Middle frontal gyrus (tissue), 1 donor: ENCODE data around the gene ANO2.

Experiments used
- DNase-seq: peaks from one replicate; pipeline ENCODE4 v3.0.0-alpha.2; 2015; ENCODE audit warnings: low spot score; ENCODE audit errors: extremely low spot score

The ANO2 gene

GRCh38 chr12:5921027-5921909, 23.8 kb downstream of the ANO2 start:
- no peak for DNase-seq

- DNase-seq: no peak
These were observed 28.2 kb downstream of the ANO2 start for GRCh38 chr12:5916785-5917290.

DNA sequence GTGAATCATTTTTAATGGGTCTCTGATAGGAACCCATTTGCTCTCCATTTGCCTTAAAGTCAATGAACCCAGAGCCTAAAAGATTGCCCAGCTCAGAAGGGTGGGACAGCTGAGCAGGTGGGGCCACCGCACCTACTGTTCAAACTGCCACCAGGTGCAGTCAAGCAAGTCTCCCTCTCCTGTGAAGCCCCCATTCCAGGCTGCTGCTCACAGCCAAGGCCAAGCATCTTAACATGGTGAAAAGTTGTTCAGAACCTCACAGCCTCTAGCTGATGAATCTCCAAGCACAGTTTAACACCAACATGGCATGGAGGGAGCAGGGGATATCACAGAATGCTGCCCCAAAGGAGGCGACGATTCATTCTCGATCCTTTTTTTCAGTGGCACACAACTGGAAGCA, 29.5 kb downstream of the ANO2 start:
- DNase-seq: no peak

DNA sequence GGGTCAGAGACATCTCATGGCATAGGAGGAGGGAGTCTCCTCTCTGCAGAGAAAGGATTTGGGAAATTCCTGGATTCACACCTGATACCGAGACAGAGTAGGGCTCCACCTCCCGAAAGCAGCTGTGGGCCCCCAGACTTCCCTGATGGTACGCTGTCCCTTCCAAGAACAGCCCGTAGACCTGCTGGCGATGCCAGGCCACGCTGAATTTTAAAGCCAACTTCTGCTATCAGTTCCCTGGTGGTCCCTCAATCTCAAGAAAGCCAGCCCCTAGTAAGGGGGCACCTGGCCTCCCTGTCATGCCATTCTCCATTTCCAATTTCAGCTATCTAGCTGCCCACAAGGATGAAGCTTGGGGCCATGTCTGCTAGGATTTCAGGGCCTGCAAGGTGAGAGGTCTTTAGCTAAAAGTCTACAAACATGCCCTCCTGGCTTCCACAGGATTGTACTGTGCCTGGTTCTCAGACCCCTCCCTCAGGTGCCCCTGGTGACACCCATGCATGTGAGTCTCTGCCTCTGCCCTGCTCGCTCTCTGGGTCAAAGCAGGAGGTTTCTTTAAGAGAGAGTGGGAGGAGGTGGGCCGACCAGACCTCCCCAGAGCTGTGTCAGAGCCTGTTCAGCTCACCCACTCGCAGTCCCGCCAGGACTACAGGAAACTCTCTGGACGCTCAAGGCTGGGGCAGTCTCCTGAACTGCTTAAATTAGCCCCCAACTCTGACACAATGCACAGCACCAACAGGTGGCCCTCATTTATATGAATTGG, 30.5 kb downstream of the ANO2 start:
- DNase-seq: no peak

DNA sequence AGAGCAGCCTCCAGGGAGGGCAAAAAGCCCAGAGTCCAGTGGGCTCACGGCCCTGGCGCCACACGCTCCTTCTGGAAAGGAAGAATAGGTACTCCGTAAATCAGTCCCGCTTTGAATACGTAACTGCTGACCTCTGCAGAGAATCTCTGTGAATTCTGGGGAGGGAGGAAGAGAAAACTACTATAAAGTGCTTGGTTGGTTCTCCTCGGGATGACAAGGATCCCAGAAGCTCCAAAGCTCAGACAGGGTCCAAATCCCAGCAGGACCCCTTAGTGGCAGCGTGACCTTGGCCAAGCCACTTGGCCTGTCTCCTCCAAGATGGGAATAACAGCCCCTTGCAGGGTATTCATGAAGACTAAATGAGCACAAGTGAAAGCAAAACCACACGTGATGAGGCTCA, 31.7 kb downstream of the ANO2 start:
- no peak for DNase-seq

DNA sequence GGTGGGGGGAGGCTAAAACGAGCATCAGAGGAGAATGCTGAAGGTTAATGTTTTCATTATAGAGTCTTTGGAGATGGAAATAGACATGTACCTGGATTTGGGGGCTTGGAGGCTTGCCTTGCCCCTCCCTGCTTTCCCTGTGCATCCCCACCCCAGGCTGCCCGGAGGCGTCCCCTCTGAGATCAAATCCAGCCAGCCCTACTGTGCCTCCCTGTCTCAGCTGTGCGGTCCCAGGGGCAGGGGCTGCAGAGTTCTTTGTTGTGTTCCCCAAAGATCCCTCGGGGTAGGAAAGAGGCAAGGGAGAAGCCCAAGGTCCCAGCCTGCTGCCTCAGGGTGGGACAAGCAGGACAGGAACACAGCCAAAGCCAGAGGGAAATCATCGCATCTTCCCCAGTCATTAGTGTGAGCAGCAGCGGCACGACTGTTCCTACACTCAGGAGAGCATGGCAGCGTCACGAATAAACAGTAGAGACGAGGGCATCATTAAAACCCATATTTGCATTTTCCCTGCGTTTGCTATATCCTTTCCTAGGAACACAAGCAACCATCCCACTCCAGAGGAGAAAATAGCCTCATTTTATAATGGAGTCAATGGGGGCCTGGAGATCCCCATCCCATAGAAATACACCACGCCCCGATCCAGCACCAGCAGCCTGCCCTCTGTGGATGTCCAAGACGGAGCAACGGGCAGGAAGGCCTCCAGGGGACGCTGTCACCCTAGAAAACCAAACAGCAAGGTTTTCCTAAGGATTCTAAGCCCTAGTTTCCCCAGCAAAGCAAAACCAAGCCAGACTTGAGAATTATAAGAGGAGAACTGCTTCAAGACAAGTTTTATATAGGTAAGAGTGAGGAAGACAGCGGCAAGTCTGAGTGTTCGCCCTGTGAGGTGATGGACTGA, 32.4 kb downstream of the ANO2 start:
- no peak for DNase-seq

GRCh38 chr12:5912011-5912410, 33.0 kb downstream of the ANO2 start:
- DNase-seq: no peak

DNA sequence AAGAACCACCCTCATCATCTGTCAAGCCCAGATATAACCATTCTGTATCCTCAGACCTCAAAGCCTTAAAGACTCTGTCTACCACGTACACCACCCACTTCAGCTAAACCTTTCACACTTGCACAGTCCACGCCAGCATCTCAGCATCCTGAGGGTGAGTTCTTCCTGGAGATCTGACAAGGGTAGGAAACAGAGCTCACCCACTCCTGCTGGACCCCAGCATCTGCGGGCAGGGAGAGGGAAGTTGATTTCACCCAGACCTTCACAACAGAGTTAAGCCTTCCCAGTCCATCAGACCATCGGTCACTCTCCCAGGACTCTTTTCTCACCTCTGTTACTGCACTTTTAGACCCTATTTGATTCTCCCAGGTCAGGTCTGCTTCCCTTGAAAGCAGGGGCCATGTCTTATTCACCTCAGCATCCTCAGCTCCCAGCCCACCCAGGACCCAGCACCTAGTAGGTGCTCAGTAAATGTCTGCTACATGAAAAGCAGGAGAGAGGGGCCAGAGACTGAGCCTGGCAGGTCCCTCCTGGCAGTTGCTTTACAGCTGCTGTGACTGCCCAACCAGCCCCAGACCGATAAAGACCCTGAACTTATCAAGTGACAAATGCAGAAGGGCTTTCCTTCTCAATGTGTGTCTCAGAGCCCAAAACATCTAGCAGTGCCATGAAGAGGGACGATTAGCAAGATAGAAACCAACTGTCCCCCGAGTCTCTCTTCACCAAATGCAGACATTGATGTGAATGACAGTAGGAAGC, 34.1 kb downstream of the ANO2 start:
- no peak for DNase-seq

GRCh38 chr12:5909560-5909959, 35.5 kb downstream of the ANO2 start:
- no peak for DNase-seq

- no peak for DNase-seq
These were observed 36.8 kb downstream of the ANO2 start for GRCh38 chr12:5908251-5908650.

DNA sequence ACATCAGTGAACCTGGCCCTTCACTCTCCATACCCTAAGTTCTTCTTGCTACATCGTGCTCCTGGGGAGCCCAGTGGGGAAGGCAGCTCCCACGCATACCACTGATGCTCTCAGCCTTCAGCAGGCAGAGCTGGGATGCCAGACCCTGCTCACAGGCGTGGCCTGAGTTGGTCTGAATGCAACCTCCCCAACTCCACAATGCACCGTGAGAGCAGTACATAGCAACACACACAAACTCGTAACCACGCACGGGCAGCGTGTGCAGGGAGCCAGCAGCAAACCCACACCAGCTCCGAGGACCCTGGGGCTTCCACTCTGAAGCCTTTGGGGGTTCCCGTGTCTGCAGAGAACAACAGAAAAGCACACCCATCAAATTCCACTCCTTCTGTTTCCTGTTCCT, 37.3 kb downstream of the ANO2 start:
- no peak for DNase-seq

GRCh38 chr12:5905757-5906156, 39.3 kb downstream of the ANO2 start:
- DNase-seq: no peak

DNA sequence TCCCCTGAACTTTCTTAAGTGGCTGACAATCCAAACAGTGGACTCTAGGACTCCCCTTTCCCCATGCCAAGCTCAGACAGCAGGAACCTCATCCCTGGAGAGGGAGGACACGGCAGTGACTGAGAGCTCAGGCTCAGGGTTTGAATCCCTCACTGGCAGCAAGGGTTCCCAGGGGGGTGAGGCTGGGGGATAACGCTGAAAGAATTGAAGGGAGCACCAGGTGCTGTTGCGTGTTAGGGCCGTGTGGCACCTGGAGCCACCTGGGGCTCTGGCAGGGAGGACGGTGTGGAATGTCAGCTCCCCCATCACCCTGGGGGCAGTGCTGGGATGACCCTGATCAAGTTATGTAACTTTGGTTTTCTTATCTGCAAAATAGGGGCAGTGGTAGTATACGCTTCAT, 40.1 kb downstream of the ANO2 start:
- DNase-seq: no peak

DNA sequence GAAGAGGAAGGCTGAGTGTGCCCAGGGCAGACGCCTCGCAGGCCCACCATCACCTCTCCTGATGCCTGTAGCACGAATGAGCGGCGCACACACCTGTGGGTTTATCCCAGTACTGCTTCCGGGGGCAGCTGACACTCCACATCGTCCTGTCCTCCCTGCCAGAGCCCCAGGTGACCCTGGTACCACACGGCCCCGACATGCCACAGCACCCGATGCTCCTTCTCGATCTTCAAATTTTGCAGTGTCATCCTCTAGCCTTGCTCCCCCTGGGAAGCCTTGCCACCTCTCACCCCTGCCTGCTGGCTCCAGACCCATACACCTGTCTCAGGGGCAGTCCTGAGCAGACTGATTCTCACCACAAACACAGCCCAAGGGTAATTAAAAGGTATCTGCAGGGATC, 40.6 kb downstream of the ANO2 start:
- DNase-seq: no peak

GRCh38 chr12:5902736-5903135, 42.3 kb downstream of the ANO2 start:
- DNase-seq: no peak

GRCh38 chr12:5901416-5901815, 43.6 kb downstream of the ANO2 start:
- DNase-seq: no peak

- DNase-seq: no peak
These were observed 44.4 kb downstream of the ANO2 start for GRCh38 chr12:5900533-5901205.

DNA sequence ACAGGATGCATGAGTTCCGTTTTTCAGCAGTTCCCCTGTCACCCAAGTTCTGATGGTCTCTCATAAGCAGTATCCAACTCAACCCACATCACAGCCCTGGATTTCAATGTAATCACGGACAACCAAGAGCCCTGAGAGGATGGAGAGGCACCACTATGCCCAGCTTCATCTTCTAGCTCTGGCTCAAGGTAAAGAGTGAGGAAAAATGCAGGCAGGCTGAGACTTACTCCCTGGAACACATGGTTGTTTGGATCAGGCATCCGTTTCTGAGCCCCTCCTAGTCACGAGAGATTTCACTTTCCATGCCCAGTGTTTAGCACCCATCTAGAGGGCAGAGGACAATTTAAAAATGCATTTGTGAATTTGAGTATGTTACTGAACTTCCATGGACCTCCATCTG, 45.0 kb downstream of the ANO2 start:
- DNase-seq: no peak

DNA sequence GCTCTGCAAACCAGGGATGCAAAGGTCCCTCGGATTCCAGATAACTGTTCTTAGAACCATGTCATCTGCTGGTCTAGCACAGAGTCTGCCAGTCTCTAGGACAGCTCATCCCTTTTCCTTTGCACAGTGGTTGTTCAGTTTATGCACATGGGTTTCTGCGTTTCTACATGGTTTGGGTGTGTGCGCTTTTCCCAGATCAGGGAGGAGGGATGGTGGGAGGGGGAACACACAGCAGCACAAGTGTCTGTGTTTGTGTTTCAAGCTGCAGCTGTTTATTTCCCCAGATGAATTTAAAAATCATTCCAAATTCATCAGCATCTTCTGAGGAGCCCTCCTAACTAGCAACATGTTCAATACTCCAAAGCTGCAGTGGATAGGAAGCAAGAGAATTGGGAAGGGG, 45.4 kb downstream of the ANO2 start:
- no peak for DNase-seq

DNA sequence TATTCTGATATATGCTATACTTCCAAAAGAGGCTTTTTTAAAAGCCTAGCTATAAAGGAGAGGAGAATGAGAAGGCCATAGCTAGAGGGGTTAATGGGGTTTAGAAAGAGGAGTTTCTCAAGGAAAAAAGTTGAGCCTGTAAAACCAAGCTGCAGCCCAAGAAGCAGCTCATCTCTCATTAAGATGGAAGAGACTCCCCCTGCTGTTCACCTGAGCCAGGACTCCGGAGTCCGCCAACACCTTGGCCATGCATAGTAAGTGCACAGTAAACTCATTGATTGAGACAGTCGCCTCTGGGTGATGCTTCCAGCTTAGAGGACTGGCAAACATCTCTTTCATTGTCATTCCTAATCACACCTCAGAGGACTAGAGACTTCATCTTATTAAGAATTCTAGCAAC, 46.2 kb downstream of the ANO2 start:
- no peak for DNase-seq
